GM06990 (cell line): ENCODE measurements around the gene AURKB.

Source experiments
- DNase-seq: peaks from one replicate; pipeline ENCODE4 v3.0.0-alpha.2; 2011; ENCODE audit not compliant: insufficient read length; ENCODE audit errors: extremely low read depth
- H3K27me3 ChIP-seq: replicated peaks from 2 replicates; pipeline ENCODE4 v1.6.0; 2011; ENCODE audit warnings: low read length; ENCODE audit not compliant: control insufficient read depth, insufficient read depth
- H3K36me3 ChIP-seq: 2 replicates; pipeline ENCODE4 v1.5.1; 2011; ENCODE audit warnings: low read length; ENCODE audit not compliant: control insufficient read depth, insufficient read depth
- H3K4me3 ChIP-seq: replicated peaks from 2 replicates; pipeline ENCODE4 v1.5.1; 2011; ENCODE audit warnings: low read depth, mild to moderate bottlenecking, control low read depth, low read length
- CTCF ChIP-seq: IDR thresholded peaks from 2 replicates; pipeline ENCODE4 v1.5.1; 2011; ENCODE audit warnings: low read length, control low read depth, mild to moderate bottlenecking, inconsistent platforms; ENCODE audit not compliant: insufficient read depth, poor library complexity, severe bottlenecking

AURKB gene

DNA sequence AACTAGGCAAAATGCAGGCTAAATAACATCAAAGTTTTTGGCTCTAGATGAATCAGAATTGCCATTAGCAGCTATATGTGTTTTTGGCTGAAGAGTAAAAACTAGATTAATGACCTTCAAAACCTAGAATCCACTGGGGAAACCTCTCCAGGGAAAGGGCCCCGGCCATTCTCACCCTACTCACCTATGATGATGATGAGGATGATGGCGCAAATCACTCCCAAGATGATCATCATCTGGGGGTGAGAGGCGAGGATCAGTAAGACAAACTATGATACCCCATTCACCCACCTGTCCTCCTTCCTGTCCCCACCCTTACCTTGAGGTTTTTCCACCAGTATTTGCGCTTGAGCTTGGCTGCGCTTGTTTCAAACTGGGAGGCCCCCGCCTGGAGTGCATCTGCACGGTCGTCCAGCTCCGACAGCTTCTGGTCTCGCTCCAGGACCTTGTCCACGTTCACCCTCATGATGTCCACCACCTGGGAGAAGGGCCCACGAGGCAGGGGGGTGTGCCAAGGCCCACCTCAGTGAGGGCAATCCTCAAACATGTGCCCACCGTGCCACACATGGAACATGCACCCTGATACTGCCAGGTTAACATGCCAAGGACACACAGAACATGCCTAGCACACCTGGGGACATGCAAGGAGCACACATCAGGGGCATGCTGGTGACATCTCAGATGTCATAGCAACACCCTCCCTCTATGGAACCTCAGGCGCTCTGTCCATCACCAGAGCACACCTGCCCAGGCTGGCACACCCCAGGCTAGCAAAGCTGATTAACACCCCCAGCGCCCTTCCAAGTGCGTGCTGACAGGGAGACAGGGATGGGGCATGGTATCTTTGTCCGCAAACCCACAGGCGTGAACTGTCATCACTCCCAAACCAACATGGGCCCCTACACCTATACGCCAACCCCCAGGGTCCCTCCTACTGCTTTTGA, 48.8 kb downstream of the AURKB start:
- Histone ChIP-seq H3K4me3 (peak overlapping the region; percentile 95), H3K27me3 (no peaks in the 10 kb centered on the region), H3K36me3 (peaks cover 5% of the 10 kb centered on the region)
- TF ChIP-seq CTCF: no peak
- DNase-seq: no peak

GRCh38 chr17:8160741-8161221, 49.6 kb downstream of the AURKB start:
- Histone ChIP-seq H3K4me3 (no peak overlapping the region), H3K27me3 (no peaks in the 10 kb centered on the region), H3K36me3 (peaks cover 5% of the 10 kb centered on the region)
- TF ChIP-seq CTCF: no peak
- DNase-seq: no peak

- no peak for TF ChIP-seq CTCF
- H3K36me3 ChIP-seq: peaks cover 5% of the 10 kb centered on the region
- no peak overlapping the region for H3K4me3 ChIP-seq
- no peak for DNase-seq
- no peaks in the 10 kb centered on the region for H3K27me3 ChIP-seq
Measured at GRCh38 chr17:8160224-8160577, 50.2 kb downstream of the AURKB start.

GRCh38 chr17:8159459-8160223, 50.7 kb downstream of the AURKB start:
- DNase-seq: no peak
- H3K4me3 ChIP-seq: no peak overlapping the region
- no peak for TF ChIP-seq CTCF
- H3K27me3 ChIP-seq: no peaks in the 10 kb centered on the region
- H3K36me3 ChIP-seq: peaks cover 5% of the 10 kb centered on the region

DNA sequence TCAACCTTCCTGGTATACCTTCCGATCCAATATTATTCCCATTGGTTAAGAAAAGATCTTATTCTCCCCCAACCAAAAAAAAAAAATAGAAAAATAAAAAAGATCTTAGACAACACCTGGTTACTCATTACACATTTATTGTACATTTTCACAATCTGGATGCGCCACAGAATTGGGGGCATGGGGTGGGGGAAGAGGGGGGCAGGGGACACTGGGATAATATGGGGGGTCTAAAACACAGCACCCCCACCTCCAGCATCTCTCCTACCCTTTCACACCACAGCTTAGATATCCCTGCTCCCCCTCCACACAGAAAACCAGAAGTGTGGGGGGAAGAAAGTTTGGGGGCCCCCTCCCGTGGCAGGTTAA, 51.4 kb downstream of the AURKB start:
- H3K27me3 ChIP-seq: no peaks in the 10 kb centered on the region
- H3K36me3 ChIP-seq: peaks cover 5% of the 10 kb centered on the region
- TF ChIP-seq CTCF: no peak
- H3K4me3 ChIP-seq: no peak overlapping the region
- DNase-seq: no peak
